ENCODE results near the gene CCR1.

CCR1 gene

DNA sequence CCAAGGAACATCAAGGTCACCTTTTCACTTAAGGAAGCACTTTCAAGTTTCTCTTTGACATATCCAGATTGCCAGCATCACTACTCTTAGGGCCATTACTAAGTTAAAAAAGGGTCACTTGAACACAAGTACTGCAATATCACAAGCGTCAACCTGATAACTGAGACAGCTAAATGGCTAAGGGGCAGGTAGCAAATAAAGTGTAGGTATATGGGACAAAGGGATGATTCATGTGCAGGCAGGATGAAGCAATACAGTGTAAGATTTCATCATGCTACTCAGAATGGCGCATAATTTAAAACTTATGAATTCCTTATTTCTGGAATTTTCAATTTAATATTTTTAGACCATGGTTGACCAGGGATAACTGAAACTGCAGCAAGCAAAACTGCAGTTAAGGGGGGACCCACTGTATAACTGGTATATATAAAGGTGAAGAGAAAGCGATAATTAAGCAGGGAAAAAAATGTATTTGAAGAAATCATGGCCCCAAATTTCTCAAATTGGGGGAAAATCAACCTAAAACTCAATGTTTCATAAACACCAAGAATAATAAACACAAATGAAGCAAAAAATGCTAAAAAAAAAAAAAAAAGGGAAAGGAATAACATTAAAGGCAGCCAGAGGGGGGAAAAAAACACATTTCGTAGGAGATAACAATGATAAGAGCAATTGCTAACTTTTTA is 13.1 kb downstream of the CCR1 start:
- TF ChIP-seq, protein P1, sequence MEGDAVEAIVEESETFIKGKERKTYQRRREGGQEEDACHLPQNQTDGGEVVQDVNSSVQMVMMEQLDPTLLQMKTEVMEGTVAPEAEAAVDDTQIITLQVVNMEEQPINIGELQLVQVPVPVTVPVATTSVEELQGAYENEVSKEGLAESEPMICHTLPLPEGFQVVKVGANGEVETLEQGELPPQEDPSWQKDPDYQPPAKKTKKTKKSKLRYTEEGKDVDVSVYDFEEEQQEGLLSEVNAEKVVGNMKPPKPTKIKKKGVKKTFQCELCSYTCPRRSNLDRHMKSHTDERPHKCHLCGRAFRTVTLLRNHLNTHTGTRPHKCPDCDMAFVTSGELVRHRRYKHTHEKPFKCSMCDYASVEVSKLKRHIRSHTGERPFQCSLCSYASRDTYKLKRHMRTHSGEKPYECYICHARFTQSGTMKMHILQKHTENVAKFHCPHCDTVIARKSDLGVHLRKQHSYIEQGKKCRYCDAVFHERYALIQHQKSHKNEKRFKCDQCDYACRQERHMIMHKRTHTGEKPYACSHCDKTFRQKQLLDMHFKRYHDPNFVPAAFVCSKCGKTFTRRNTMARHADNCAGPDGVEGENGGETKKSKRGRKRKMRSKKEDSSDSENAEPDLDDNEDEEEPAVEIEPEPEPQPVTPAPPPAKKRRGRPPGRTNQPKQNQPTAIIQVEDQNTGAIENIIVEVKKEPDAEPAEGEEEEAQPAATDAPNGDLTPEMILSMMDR (IDR thresholded peaks at IDR 0.05; ENCODE audit: low read depth, low read length, missing control alignments), result no peak
- H3K4me3 ChIP-seq (ENCODE audit: low read depth, low read length), result no peak overlapping the region
- no peak for DNase-seq (ENCODE audit: low read depth)

GRCh38 chr3:46193436-46193835 is 14.7 kb downstream of the CCR1 start:
- TF ChIP-seq, protein P1 (IDR thresholded peaks at IDR 0.05; ENCODE audit: low read depth, low read length, missing control alignments), result no peak
- DNase-seq (ENCODE audit: low read depth), result no peak
- H3K4me3 ChIP-seq (ENCODE audit: low read depth, low read length), result no peak overlapping the region

- H3K4me3 ChIP-seq (ENCODE audit: low read depth, low read length), result no peak overlapping the region
- no peak for DNase-seq (ENCODE audit: low read depth)
- TF ChIP-seq, protein P1 (IDR thresholded peaks at IDR 0.05; ENCODE audit: low read depth, low read length, missing control alignments), result no peak
These were observed 15.2 kb downstream of the CCR1 start for GRCh38 chr3:46192939-46193338.

DNA sequence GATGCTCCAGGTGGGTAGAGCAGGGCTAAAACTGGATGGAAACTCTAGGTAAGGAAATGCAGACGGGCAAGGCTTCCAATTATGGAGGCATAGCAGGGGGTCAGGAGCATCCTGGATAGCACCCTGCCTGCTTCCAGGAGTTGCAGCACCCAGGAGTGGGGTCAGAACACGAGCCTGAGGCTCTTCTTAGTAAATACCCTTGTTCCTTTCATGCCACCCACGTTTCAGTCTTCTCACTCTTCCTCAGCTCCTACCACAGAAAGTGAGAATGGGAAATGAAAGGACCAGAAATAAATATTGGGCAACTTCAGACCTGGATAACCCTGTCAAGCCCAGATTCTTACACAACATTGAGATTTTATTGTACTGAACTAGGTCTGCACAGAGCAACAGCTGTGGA is 16.4 kb downstream of the CCR1 start:
- DNase-seq (ENCODE audit: low read depth), result no peak
- TF ChIP-seq, protein P1 (IDR thresholded peaks at IDR 0.05; ENCODE audit: low read depth, low read length, missing control alignments), result no peak

DNA sequence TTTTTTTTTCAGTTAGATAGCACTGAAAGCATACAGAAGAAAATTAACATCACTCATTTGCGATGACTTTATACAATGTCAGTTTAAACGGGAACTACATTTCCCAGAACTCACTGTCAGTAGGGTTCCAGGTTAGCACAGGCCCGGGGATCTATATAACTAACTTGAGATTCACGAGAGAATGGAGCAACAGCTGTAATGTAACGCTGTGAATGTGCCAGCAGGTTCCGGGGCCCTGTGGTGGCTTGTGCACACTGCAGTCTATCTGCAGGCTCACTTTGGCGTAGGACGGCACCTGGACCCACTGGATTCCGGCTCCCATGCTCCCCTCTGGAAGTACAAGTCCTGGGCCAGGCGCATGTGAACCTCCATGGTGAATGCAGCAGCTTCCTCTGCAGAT is 19.4 kb downstream of the CCR1 start:
- no peak for DNase-seq (ENCODE audit: low read depth)
- TF ChIP-seq, protein P1 (IDR thresholded peaks at IDR 0.05; ENCODE audit: low read depth, low read length, missing control alignments), result no peak
- no peak overlapping the region for H3K4me3 ChIP-seq (ENCODE audit: low read depth, low read length)

More for the DNA sequence above, 16.4 kb downstream of the CCR1 start:
- H3K4me3 ChIP-seq (ENCODE audit: low read depth, low read length), result no peak overlapping the region

GRCh38 chr3:46187876-46188275 is 20.2 kb downstream of the CCR1 start:
- TF ChIP-seq, protein P1 (IDR thresholded peaks at IDR 0.05; ENCODE audit: low read depth, low read length, missing control alignments), result no peak
- peak; percentile 47 for DNase-seq (ENCODE audit: low read depth)
- H3K4me3 ChIP-seq (ENCODE audit: low read depth, low read length), result no peak overlapping the region

DNA sequence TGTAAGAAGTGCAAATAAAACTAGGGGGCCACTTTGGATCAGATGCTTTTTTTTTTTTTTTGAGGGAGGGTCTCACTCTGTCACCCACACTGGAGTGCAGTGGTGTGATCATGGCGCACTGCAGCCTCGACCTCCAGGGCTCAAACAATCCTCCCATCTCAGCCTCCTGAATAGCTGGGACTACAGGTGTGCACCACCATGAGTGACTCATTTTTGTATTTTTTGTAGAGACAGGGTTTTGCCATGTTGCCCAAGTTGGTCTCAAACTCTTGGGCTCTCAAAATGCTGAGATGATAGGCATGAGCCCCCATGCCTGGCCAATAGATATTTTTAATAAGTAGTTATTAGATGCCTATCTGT is 20.8 kb downstream of the CCR1 start:
- H3K4me3 ChIP-seq (ENCODE audit: low read depth, low read length), result no peak overlapping the region
- DNase-seq (ENCODE audit: low read depth), result no peak
- TF ChIP-seq, protein P1 (IDR thresholded peaks at IDR 0.05; ENCODE audit: low read depth, low read length, missing control alignments), result no peak

All from GM12864 (cell line).